GM23338 (cell line): ENCODE results near the gene UPK1B. TPM values are rescaled to one million over a fixed set of nuclear protein-coding genes. Genes with fewer than 3 reads are reported as not detected.
A peak's percentile ranks its signal among the peaks of the same experiment; 100 is the strongest.

ENCODE experiments used
- ATAC-seq: fragments of 200-7000 bp; cut with Tn5 transposase; 3 replicates; pipeline ENCODE4 v1.9.1; 2020
- DNase-seq: peaks from one replicate; pipeline ENCODE4 v3.0.0-alpha.2; 2015; ENCODE audit warnings: low spot score
- H2AFZ ChIP-seq: fragments of 200-600 bp; sonication (generic); 2 replicates; pipeline ENCODE4 v1.8.0; 2016; ENCODE audit warnings: antibody characterized with exemption, mild to moderate bottlenecking, moderate library complexity
- H3F3A ChIP-seq: fragments of 200-600 bp; sonication (generic); replicated peaks from 2 replicates; pipeline ENCODE4 v1.8.0; 2017; ENCODE audit warnings: antibody characterized with exemption, mixed run types, low read depth
- H3K27ac ChIP-seq: fragments of 200-600 bp; sonication (generic); 2 replicates; pipeline ENCODE4 v1.6.1; 2016; ENCODE audit warnings: low read depth
- H3K27me3 ChIP-seq: fragments of 200-600 bp; sonication (generic); 2 replicates; pipeline ENCODE4 v1.8.0; 2016; ENCODE audit warnings: mild to moderate bottlenecking, mixed run types, moderate library complexity; ENCODE audit not compliant: insufficient read depth
- H3K36me3 ChIP-seq: fragments of 200-600 bp; sonication (generic); 2 replicates; pipeline ENCODE4 v1.8.0; 2016; ENCODE audit warnings: mild to moderate bottlenecking; ENCODE audit not compliant: insufficient read depth
- H3K4me1 ChIP-seq: fragments of 200-600 bp; sonication (generic); 2 replicates; pipeline ENCODE4 v1.8.0; 2016; ENCODE audit warnings: mild to moderate bottlenecking, moderate library complexity; ENCODE audit not compliant: insufficient read depth
- H3K4me2 ChIP-seq: fragments of 200-600 bp; sonication (generic); 2 replicates; pipeline ENCODE4 v1.7.1; 2017; ENCODE audit warnings: mixed run types
- H3K4me3 ChIP-seq: fragments of 200-600 bp; sonication (generic); 2 replicates; pipeline ENCODE4 v1.6.1; 2016; ENCODE audit warnings: mixed run types
- H3K79me2 ChIP-seq: fragments of 200-600 bp; sonication (generic); replicated peaks from 2 replicates; pipeline ENCODE4 v1.8.0; 2017; ENCODE audit warnings: mild to moderate bottlenecking; ENCODE audit not compliant: insufficient read depth
- H3K9me2 ChIP-seq: fragments of 200-600 bp; sonication (generic); 2 replicates; pipeline ENCODE4 v1.8.0; 2017; ENCODE audit not compliant: insufficient read depth
- H4K20me1 ChIP-seq: fragments of 200-600 bp; sonication (generic); replicated peaks from 2 replicates; pipeline ENCODE4 v1.8.0; 2017; ENCODE audit warnings: mild to moderate bottlenecking; ENCODE audit not compliant: insufficient read depth
- H3K27ac Mint-ChIP-seq: 2 replicates; pipeline ENCODE4 v1.8.0; 2020; ENCODE audit warnings: inconsistent platforms, mild to moderate bottlenecking, moderate library complexity, mixed read lengths
- H3K27me3 Mint-ChIP-seq: 3 replicates; pipeline ENCODE4 v1.8.0; 2022; ENCODE audit warnings: low read depth, mild to moderate bottlenecking, moderate library complexity, mixed read lengths, inconsistent platforms; ENCODE audit not compliant: insufficient read depth, poor library complexity
- H3K36me3 Mint-ChIP-seq: 3 replicates; pipeline ENCODE4 v1.8.0; 2021; ENCODE audit warnings: low read depth, mild to moderate bottlenecking, inconsistent platforms, moderate library complexity, mixed read lengths
- H3K4me1 Mint-ChIP-seq: 3 replicates; pipeline ENCODE4 v1.8.0; 2020; ENCODE audit warnings: mild to moderate bottlenecking, inconsistent platforms, mixed read lengths
- H3K4me3 Mint-ChIP-seq: 3 replicates; pipeline ENCODE4 v1.8.0; 2021; ENCODE audit warnings: moderate library complexity, mild to moderate bottlenecking, inconsistent platforms, mixed read lengths
- H3K9me3 Mint-ChIP-seq: 3 replicates; pipeline ENCODE4 v1.8.0; 2020; ENCODE audit warnings: moderate library complexity, mild to moderate bottlenecking, inconsistent platforms, mixed read lengths
- CREB1 ChIP-seq: fragments of 250-450 bp; sonication (Bioruptor Pico); IDR thresholded peaks from 2 replicates; pipeline ENCODE4 v1.5.0; 2020; ENCODE audit warnings: low read depth, mild to moderate bottlenecking, moderate library complexity
- EZH2phosphoT487 ChIP-seq: fragments of 200-600 bp; sonication (generic); IDR thresholded peaks from one replicate; pipeline ENCODE4 v1.8.1; 2018; ENCODE audit warnings: antibody characterized with exemption; ENCODE audit not compliant: unreplicated experiment
- JUNB ChIP-seq: IDR thresholded peaks from one replicate; pipeline ENCODE4 v1.6.1; 2016; ENCODE audit warnings: antibody characterized with exemption; ENCODE audit not compliant: unreplicated experiment
- POLR2AphosphoS5 ChIP-seq: IDR thresholded peaks from 2 replicates; pipeline ENCODE4 v1.6.1; 2016; ENCODE audit warnings: antibody characterized with exemption, low read depth
- STAT1 ChIP-seq: IDR thresholded peaks from one replicate; pipeline ENCODE4 v1.6.1; 2016; ENCODE audit warnings: antibody characterized with exemption; ENCODE audit not compliant: unreplicated experiment
- ZNF114 ChIP-seq: fragments of 250-450 bp; sonication (Bioruptor Pico); IDR thresholded peaks from 2 replicates; pipeline ENCODE4 v1.5.0; 2020; ENCODE audit warnings: mild to moderate bottlenecking, moderate library complexity
- ZNF331 ChIP-seq: fragments of 250-450 bp; sonication (Bioruptor Pico); IDR thresholded peaks from 2 replicates; pipeline ENCODE4 v1.5.0; 2020; ENCODE audit warnings: low read depth, mild to moderate bottlenecking, moderate library complexity
- polyA plus RNA-seq: library from polyadenylated mRNA; unstranded; fragments of >200 nt; fragmentation: Nextera tagmentation; extraction: Ambion mirVana; gene quantifications from 2 replicates; pipeline ENCODE4 v1.2.1, GENCODE V29; 2016
- total RNA-seq: library from RNA; depleted of rRNA; stranded (reverse); fragments of >200 nt; shearing (Covaris generic); gene quantifications from 2 replicates; pipeline ENCODE4 v1.2.3, GENCODE V29; 2014
- TF ChIP-seq, protein P1 (sequence below), 2 experiments: fragments of 200-600 bp in 1 of 2; sonication (generic) in 1 of 2; conservative IDR thresholded peaks; 2 replicates each; pipeline versions ENCODE4 v1.5.1 to v1.6.1; 2016 to 2017; ENCODE audit warnings: antibody characterized with exemption in 2 of 2, low read depth in 2 of 2, mild to moderate bottlenecking in 2 of 2, moderate library complexity in 1 of 2
- TF ChIP-seq, protein P2 (sequence below): IDR thresholded peaks from one replicate; pipeline ENCODE4 v1.6.1; 2018; ENCODE audit warnings: antibody characterized with exemption; ENCODE audit not compliant: unreplicated experiment
- TF ChIP-seq, protein P3 (sequence below): IDR thresholded peaks from 2 replicates; pipeline ENCODE4 v1.6.1; 2016; ENCODE audit warnings: antibody characterized with exemption

UPK1B gene
- total and polyA plus RNA-seq, 2 experiments from 2014 or later = 0.39 to 0.66 TPM

DNA sequence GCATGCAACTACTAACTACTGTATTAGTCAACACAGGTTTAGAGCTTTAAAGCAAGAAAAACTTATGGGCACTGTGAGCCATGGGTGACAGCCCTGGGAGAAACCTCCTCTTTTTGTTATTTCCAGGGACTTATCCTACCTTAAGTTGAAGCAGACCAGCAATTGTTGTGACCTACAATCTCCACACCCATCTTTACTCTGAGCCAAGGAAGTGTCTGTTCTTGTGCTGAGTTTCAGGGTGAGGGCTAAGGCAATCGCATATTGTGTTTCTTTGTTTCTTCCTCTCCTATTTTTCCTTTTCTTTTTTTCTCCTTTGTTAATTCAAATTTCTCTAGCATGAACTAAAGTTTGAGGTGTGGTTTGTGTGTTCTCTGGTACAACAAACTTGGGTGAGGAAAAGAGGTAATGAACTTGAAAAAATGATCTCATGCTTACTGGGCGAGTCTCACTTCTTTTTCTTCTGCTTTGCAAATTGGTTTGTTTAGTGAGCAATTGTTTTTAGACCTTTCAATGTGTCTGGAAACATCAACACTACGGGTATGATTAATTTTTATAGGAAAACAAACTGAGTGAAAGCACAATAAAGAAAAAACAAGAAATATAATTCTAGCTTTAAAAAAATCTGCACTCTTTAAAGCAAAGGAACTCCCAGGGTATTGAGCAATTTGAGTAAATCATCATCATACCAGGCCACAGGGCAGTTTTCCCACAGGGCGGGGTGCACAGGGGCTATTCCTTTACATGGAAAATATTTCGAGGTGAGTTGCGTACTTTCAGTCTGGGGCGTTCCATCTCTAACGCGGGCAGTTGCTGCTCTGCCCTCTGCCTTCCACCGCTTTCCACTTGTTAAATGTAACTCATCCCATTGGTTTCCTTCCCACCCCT is 2.7 kb downstream of the UPK1B start (continued):
- TF ChIP-seq, protein P1, sequence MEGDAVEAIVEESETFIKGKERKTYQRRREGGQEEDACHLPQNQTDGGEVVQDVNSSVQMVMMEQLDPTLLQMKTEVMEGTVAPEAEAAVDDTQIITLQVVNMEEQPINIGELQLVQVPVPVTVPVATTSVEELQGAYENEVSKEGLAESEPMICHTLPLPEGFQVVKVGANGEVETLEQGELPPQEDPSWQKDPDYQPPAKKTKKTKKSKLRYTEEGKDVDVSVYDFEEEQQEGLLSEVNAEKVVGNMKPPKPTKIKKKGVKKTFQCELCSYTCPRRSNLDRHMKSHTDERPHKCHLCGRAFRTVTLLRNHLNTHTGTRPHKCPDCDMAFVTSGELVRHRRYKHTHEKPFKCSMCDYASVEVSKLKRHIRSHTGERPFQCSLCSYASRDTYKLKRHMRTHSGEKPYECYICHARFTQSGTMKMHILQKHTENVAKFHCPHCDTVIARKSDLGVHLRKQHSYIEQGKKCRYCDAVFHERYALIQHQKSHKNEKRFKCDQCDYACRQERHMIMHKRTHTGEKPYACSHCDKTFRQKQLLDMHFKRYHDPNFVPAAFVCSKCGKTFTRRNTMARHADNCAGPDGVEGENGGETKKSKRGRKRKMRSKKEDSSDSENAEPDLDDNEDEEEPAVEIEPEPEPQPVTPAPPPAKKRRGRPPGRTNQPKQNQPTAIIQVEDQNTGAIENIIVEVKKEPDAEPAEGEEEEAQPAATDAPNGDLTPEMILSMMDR (conservative IDR thresholded peaks at IDR 0.05; ENCODE audit: low read depth in 2 of 2) = no peak
- TF ChIP-seq JUNB = no peak
- TF ChIP-seq, protein P2, sequence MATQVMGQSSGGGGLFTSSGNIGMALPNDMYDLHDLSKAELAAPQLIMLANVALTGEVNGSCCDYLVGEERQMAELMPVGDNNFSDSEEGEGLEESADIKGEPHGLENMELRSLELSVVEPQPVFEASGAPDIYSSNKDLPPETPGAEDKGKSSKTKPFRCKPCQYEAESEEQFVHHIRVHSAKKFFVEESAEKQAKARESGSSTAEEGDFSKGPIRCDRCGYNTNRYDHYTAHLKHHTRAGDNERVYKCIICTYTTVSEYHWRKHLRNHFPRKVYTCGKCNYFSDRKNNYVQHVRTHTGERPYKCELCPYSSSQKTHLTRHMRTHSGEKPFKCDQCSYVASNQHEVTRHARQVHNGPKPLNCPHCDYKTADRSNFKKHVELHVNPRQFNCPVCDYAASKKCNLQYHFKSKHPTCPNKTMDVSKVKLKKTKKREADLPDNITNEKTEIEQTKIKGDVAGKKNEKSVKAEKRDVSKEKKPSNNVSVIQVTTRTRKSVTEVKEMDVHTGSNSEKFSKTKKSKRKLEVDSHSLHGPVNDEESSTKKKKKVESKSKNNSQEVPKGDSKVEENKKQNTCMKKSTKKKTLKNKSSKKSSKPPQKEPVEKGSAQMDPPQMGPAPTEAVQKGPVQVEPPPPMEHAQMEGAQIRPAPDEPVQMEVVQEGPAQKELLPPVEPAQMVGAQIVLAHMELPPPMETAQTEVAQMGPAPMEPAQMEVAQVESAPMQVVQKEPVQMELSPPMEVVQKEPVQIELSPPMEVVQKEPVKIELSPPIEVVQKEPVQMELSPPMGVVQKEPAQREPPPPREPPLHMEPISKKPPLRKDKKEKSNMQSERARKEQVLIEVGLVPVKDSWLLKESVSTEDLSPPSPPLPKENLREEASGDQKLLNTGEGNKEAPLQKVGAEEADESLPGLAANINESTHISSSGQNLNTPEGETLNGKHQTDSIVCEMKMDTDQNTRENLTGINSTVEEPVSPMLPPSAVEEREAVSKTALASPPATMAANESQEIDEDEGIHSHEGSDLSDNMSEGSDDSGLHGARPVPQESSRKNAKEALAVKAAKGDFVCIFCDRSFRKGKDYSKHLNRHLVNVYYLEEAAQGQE = no peak
- TF ChIP-seq, protein P3, sequence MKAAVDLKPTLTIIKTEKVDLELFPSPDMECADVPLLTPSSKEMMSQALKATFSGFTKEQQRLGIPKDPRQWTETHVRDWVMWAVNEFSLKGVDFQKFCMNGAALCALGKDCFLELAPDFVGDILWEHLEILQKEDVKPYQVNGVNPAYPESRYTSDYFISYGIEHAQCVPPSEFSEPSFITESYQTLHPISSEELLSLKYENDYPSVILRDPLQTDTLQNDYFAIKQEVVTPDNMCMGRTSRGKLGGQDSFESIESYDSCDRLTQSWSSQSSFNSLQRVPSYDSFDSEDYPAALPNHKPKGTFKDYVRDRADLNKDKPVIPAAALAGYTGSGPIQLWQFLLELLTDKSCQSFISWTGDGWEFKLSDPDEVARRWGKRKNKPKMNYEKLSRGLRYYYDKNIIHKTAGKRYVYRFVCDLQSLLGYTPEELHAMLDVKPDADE = no peak

DNA sequence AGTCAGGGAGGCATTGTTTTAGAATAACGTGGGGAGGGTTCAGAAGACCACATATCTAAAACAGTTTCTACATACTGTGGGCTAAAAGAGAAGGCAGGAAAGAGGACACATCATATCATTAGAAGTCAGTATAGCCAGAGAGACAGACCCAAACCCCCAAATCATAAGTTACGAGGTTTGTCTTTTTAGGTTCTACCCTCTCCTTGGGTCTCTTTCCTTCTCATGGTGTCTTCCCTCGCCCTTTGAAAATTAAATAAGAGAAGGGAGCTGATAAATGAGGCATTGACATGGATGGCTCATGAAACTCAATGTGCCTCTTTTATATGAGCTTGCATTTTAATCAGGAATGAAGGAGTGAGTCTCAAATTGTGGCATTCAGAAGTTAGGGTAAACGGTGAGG is 3.4 kb downstream of the UPK1B start:
- Mint-ChIP-seq H3K4me3 (no peak overlapping the region), H3K27ac (no peak overlapping the region), H3K9me3 (no peaks in the 10 kb centered on the region), H3K4me1 (peaks cover 4% of the 10 kb centered on the region), H3K36me3 (no peaks in the 10 kb centered on the region), H3K27me3 (no peaks in the 10 kb centered on the region)
- H3K4me2 ChIP-seq = no peak overlapping the region
- DNase-seq (no peak), ATAC-seq (no peak)
- H3F3A ChIP-seq = no peaks in the 10 kb centered on the region
- no peaks in the 10 kb centered on the region for H3K36me3 ChIP-seq
- peak overlapping the region; percentile 21 for H2AFZ ChIP-seq
- no peaks in the 10 kb centered on the region for H3K79me2 ChIP-seq
- no peak overlapping the region for H3K4me3 ChIP-seq
- H3K27me3 ChIP-seq = no peaks in the 10 kb centered on the region
- H3K9me2 ChIP-seq = no peaks in the 10 kb centered on the region
- H3K27ac ChIP-seq = no peak overlapping the region
- H3K4me1 ChIP-seq = no peaks in the 10 kb centered on the region
- no peaks in the 10 kb centered on the region for H4K20me1 ChIP-seq
- TF ChIP-seq, protein P2 = no peak
- TF ChIP-seq POLR2AphosphoS5 = no peak
- no peak for TF ChIP-seq STAT1
- TF ChIP-seq CREB1 (CRISPR knock-in tag) = no peak
- TF ChIP-seq, protein P1 (conservative IDR thresholded peaks at IDR 0.05; ENCODE audit: low read depth in 2 of 2) = no peak
- no peak for TF ChIP-seq ZNF331 (CRISPR knock-in tag)
- TF ChIP-seq ZNF114 (CRISPR knock-in tag) = no peak
- no peak for TF ChIP-seq EZH2phosphoT487
